ENCODE measurements around the gene MXD4.

GRCh38 chr4:2273657-2274319, 11.9 kb upstream of the MXD4 start:
- TF ChIP-seq, protein P1, sequence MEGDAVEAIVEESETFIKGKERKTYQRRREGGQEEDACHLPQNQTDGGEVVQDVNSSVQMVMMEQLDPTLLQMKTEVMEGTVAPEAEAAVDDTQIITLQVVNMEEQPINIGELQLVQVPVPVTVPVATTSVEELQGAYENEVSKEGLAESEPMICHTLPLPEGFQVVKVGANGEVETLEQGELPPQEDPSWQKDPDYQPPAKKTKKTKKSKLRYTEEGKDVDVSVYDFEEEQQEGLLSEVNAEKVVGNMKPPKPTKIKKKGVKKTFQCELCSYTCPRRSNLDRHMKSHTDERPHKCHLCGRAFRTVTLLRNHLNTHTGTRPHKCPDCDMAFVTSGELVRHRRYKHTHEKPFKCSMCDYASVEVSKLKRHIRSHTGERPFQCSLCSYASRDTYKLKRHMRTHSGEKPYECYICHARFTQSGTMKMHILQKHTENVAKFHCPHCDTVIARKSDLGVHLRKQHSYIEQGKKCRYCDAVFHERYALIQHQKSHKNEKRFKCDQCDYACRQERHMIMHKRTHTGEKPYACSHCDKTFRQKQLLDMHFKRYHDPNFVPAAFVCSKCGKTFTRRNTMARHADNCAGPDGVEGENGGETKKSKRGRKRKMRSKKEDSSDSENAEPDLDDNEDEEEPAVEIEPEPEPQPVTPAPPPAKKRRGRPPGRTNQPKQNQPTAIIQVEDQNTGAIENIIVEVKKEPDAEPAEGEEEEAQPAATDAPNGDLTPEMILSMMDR (IDR thresholded peaks at IDR 0.05): no peak
- TF ChIP-seq EZH2 (IDR thresholded peaks at IDR 0.05; ENCODE audit: borderline replicate concordance, insufficient read depth, low read depth, low read length, poor library complexity, severe bottlenecking): no peak

Measured in B cell (primary cell).